Islet of Langerhans (tissue), 1 donor: Measurements from ENCODE around the gene RCBTB1.
A peak's percentile ranks its signal among the peaks of the same experiment; 100 is the strongest.
"Not testable (repeated sequence)": the region's sequence is repeated elsewhere in the genome, so short reads cannot be mapped to it uniquely, and the experiment has no call there.

Experiments used
- FAIRE-seq: peaks from one replicate; lab custom pipeline; 2011; peaks lifted over from hg19 to GRCh38; lab: Jason Lieb, UNC

The RCBTB1 gene

DNA sequence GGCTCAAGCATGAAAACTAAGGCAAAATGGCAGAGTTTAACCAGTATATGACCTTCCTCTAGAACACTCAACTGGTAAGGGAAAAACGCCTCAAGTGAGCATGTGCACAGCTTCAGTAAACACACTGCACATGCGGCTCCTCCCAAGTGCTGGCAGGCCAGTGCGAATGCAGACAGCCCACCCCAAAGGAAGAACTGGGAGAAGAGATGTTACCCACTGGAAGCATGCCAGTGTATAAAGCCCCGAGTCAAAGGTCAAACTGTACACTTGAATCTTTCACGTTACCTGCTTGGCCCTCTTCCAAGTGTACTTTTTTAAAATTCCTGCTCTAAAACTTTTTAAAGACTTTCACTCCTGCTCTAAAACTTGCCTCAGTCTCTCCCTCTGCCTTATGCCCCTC is 19.2 kb upstream of the RCBTB1 start:
- FAIRE-seq = no peak

DNA sequence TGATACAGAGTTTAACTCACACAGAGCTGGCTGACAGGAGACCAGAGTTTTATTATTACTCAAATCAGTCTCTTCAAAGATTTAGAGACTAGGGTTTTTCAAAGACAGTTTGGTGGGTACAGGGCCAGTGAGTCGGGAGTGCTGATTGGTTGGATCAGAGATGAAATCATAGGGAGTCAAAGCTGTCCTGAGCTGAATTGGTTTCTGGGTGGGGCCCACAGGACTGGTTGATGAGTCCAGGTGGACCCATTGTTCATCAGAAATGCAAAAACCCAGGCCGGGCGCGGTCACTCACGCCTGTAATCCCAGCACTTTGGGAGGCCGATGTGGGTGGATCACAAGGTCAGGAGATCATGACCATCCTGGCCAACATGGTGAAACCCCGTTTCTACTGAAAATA is 17.3 kb upstream of the RCBTB1 start:
- FAIRE-seq = not testable (repeated sequence)

DNA sequence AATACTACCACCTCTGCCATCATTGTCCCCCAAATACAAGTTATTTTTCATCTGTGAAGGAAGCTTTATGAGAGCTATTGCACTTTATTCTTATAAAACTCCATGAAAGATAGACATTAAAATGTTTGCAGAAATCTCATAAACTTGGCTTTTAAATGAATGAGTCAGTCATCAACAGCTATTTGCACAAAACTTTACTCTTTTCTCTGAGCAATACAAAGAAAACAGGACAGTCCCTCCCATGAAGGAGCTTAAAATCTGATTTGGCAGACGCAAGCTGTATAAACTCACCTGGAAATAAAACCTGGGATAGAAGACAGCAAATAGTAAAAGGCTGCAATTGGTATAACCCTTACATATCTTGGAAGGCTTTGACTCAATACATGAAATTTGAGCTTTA is 16.6 kb upstream of the RCBTB1 start:
- no peak for FAIRE-seq

DNA sequence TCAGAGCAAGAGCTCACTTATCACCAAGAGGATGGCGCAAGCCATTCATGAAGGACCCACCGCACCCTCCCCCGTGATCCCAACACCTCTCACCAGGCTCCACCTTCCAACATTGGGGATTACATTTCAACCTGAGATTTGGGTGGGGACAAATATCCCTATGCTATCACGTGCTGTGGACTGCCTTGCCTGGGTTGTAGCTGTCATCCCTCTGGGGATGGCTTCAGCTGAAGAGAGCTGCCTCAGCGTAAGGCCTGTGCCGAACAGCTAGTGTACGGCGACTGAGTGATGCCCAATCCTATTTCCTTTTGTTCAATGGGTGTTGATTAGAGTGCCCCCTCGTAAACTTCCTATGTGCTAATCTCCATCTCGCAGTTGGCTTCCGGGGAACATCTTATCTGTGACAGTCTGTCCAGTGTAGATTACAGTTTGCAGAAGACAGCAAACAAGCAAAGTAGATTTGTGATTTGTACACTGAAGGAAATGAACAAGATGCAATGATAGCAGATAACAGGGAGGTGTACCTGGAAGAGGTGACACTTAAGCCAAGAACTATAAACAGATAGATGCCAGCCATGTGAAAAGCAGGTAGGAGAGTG is 11.8 kb upstream of the RCBTB1 start:
- no peak for FAIRE-seq

DNA sequence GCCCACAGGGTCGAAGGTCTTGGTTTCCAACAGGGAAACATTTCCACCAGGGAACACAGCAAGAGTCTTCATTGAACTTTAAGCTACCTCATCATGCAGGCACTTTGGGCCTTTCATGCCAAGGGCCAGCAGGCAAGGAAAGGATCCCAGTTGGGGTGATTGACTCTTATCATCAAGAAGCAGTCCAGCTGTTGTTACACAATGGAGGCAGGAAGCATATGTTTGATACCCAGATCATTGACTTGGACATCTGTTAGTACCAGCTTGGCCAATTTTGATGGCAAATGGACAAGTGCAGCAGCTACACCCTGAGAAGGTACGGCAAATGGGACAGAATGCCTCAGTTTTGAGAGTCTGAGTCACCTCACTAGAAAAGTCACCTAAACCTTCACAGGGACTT is 10.9 kb upstream of the RCBTB1 start:
- FAIRE-seq = no peak

DNA sequence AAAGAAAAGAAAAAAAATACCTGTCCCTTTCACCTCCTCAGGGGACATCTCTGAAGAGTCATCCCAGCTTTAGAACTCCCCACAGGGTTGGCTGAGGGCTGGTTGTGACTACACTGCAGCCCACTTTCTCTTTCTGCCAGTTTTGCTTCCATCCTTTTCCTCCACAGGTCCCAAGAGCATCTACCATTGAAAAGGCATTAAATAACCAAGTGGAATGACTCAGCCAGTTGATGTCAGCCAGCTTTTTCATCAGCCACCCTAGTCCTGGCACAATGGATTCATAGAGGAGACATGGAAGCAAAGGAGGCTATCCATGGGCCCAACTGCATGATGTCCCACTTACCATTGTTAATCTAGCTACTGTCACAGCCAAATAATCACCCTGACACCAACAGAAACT is 9.2 kb upstream of the RCBTB1 start:
- FAIRE-seq = no peak

DNA sequence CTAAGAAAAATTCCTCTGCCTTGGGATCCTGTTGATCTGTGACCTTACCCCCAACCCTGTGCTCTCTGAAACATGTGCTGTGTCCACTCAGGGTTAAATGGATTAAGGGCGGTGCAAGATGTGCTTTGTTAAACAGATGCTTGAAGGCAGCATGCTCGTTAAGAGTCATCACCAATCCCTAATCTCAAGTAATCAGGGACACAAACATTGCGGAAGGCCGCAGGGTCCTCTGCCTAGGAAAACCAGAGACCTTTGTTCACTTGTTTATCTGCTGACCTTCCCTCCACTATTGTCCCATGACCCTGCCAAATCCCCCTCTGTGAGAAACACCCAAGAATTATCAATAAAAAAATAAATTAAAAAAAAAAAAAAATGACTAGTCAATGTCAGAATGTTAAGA is 8.5 kb upstream of the RCBTB1 start:
- FAIRE-seq = not testable (repeated sequence)

DNA sequence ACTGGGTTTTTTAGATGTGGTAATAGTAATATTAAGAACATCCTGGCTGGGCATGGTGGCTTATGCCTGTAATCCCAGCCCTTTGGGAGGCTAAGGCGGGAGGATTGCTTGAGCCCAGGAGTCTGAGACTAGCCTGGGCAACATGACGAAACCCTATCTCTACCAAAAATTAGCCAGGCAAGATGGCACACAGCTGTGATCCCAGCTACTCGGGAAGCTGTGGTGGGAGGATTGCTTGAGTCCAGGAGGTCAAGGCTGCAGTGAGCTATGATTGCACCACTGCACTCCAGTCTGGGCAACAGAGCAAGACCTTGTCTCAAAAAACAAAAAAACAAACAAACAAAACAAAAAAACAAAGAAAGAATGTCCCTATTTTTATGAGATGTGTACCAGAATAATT is 5.4 kb upstream of the RCBTB1 start:
- not testable (repeated sequence) for FAIRE-seq

DNA sequence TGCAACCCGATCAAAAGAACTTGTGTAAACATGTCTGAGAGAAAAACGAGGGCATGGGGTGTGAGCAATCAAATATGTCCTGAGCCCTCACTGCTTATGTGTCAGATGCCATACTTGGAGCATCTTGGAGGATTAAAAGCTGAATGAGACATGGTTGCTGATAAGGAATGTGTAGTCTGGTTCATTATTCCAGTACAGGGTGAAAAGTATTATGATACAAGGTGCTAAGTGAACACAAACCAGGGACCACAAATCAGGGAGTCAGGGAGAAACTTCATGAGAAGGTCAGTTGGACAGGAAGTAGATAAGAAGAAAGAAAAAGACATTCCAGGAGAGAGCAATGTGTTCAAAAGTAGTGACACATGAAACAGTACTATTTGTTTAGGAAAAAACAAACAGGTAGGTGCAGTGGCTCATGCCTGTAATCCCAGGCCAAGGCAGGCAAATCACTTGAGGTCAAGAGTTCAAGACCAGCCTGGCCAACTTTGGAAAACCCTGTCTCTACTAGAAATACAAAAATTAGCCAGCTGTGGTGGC is 2.0 kb upstream of the RCBTB1 start:
- FAIRE-seq = no peak

DNA sequence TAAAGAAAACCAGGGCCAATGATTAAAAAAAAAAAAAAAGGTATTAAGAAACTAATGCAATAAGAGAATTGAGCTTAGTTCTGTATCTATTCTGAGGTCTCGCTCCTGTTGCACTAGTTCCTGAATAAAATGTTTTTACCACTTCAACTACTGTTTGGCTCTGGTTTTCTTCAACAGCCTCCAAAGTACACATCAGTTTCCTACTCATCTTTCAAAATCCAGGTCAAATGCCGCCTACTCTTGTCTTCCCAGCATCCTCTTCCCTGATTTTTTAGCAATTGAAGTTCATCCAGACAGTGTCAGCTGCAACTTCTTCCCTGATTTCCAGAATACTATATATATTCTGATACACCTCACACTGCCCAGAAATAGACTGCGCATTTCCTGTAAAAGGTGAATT is 1.4 kb upstream of the RCBTB1 start:
- no peak for FAIRE-seq

DNA sequence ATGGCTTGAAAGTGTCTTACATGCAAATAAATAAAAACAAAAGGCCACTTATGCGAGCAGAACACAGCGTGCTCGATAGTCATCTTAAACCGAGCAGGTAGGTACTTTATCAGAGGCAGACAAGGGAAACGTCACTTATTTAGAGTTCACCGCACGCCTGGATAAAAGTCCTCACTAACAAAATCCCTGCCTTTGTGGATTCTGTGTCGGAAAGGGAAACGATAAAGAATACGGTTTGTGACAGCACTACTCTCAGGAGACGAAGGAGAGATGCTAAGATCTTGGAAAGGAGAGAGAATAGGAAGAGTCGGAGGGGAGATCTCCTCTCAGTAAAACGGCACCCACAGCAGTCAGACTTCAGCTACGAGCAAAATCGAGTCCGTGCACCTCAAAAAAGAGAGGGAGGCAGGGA is 581 bp downstream of the RCBTB1 start:
- no peak for FAIRE-seq

DNA sequence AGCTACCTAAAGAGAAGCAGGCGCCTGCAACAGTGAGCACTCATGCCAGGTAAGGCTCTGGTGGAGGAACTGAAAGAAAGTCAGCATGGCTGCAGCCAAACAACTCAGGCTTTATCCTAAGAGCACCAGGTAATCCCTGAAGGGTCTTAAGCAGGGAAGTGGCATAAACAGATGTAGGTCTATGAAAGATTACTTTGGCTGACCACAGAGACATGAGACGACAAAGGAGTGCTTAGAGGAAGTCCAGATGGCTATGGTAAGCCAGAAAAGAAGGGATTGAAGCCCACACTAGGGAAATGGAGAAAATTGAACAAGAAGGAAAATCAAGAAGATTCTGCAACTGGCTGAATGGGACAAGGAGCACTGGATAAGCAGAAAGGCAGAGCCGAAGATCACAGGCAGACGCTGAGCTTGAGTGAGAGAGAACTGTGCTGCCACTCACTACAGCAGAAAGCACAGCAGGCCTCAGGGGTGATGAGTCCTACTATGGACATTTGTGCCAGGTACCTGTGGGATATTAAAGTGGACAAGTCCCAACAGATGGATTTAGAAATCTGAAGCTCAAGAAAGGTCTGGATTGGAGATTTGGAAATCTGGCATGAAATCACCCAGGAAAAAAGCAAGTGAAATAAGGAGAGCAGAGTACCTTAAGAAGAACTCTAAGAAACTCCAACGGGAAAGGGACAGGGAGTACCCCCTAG is 4.2 kb downstream of the RCBTB1 start:
- FAIRE-seq = no peak

DNA sequence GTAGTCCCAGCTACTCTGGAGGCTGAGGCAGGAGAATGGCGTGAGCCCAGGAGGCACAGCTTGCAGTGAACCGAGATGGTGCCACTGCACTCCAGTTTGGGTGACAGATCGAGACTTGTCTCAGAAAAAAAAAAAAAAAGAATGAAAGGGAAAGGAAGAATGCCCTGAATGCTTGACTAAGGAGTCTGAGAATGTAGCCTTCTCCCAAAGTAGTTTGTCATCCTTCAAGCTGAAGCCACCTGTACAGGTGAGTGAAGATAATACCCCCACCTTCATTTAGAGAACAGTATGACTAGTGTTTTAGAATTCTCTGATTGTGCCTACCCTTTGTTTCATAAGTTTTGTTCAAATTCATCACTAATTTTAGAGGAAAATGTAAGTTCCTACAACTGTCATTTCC is 5.9 kb downstream of the RCBTB1 start:
- no peak for FAIRE-seq

DNA sequence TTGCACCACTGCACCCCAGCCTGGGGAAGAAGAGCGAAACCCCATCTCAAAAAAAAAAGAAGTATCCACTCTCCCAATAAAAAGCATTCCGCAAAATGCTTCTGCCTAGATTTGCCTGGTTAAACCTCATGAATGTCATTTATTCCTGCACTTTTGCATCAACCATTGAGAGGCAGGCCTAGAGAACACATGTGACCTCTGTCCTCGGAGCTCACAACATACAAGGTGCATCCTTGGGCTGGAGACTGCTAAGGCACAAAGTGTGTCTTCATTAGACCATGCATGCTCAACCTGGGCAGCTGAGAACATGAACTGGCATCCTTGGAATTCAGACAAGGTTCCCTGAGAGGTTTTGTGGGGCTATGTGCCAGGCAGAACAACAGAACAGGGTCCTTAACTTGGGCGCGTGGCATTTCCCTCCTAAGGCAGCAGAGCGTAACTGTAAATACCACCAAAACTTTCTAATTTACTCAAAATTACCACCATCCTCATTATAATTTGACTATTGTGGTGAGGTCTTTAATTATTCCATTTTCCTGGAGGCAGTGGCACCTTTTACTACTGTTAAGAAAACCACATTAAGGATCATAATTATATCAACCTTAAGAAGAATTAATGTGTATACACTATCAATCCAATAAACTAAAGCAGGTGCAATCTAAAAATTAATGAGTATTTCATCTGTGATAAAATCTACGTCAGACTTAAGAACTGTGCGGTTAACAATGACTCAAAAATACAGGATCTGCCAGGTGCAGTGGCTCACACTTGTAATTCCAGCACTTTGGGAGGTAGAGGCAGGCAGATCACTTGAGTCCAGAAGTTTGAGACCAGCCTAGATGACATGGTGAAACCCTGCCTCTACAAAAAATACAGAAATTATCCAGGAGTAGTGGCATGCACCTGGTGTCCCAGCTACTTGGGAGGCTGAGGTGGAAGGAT is 13.8 kb downstream of the RCBTB1 start:
- FAIRE-seq = no peak

DNA sequence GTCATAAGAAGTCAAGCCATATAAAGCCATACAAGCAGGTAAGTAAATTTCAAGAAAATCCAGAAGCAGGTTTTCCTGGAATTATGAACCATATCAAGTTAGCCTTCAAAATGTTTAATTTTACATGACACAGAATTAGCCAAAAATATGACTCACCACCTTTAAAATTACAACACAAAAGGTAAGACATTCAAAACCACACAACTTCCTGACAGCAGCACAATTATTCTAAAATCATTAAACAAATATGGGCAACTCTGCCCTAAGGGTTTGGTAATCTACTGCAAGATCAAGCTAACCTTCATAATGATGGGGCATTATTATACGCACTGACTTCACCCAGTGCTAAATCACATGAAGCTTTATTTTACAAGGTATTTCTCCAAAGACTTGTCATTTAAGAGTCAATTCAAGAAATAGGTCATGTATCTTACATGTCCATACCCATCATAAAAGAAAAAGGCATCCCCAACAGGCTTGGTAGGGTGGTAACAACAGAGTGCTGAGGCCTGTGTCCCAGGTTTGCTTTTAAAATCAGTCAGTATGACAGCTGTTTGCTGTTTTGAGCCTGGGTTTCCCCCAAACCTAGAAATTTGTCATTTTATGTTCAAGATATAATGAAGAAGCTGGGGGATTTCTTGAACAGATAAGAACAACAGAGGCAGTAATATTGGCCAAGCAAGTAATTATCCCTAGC is 15.2 kb downstream of the RCBTB1 start:
- FAIRE-seq = no peak

DNA sequence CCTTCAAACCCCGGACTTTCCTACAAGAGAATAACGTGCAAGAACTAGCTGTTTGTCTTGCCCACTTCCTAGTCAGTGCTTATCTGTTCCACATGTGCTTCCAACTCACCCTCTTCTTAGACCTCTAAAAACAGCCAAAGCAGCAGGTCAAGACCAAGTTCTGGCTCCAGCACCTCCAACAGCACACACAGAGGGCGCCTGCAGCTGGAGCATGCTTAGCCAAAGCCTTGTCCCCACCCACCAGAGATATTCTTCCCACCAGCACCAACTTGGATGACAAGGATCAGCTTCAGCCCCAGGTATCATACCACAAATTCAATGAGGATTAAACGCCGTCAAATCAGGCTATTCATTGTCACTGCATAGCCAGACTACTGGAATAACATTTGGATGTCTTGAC is 17.9 kb downstream of the RCBTB1 start:
- FAIRE-seq = no peak

DNA sequence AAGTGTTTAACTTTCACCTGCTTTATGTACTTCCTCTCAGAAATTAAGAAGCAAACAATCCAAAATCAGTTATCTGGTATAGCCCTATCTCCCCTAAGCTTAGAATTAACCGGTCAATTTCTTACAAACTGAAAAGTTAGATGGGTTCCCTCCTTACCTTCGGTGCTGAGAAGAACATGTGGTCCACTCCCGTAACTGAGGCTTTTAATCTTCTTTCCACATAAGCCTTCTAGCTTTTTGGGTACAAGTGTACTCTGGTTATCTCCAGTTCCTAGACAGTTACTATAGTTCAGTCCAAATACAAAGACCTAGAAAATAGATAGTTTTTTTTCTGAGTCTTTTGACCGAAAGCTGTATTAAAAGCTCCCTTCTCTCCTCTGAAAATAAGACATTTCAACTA is 18.9 kb downstream of the RCBTB1 start:
- FAIRE-seq = no peak

DNA sequence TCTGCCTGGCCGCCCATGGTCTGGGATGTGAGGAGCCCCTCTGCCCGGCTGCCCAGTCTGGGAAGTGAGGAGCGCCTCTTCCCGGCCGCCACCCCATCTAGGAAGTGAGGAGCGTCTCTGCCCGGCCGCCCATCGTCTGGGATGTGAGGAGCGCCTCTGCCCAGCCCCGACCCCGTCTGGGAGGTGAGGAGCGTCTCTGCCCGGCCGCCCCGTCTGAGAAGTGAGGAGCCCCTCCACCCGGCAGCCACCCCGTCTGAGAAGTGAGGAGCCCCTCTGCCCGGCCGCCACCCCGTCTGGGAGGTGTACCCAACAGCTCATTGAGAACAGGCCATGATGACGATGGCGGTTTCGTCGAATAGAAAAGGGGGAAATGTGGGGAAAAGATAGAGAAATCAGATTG is 19.9 kb downstream of the RCBTB1 start:
- not testable (repeated sequence) for FAIRE-seq

DNA sequence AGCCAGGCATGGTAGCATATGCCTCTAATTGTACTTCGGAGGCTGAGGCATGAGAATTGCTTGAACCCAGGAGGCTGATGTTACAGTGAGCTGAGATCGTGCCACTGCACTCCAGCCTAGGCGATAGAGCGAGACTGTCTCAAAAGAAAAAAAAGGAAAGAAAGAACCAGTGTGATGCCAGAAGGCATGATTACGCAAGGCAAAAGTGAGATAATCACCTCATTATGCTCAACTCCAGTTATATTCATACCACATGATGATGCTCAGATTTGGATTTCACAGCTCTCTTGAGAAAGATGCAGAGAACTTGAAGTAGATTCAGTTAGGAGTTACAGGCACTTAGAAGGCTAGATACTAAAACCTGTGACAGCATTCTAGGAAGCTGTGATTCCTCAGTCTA is 21.8 kb downstream of the RCBTB1 start:
- no peak for FAIRE-seq

DNA sequence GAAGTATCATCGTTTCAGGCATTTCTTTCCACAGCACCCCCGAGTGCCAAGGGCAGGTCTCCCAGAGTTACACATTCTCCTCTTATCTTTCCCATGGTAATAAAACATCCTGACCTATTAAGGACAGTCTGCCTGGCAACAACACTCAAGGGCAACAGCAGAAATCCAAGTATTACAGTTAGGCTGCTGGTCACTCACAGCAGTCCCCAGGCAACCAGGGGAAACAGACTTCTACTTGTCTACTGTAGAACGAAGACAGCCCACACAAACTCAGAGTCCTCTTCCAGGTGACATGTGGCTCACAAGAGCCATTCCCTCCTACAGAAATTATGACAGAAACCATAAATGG is 24.3 kb downstream of the RCBTB1 start:
- peak; percentile 81 for FAIRE-seq

DNA sequence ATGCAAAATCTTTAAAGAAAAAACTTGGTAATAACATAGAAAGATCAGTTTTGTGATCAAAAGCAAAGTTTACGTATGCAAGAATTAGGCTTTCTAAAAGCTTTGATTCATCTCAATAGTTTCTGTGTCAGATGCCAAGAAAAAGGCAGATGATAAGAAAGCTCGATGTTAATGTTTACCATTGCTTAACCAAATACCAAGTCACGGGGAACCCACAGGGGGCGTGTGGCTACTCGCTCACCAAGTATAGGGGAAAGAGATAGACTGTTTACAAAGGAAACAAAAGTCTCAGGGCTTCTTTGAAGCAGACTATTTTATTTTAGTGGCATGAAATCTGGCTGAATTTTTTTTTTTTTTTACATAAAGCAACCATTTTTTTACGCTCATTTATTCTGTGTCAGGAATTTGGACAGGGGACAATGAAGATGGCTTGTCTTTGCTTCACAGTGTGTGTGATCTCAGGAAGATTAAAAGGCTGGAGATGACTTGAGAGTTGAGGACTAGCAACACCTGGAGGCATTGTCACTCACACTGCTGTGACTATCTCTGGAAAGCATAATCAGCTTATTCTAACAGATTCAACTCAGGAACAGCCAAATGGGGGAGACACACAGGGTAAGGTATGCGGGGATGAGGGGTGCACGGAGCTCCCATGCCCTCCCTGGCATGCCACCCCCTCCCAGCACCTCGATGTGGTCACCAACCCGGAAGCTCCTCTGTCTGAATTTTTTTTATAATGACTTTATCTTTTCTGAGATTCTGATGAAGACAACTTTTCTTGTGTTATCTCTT is 24.9 kb downstream of the RCBTB1 start:
- FAIRE-seq = peak; percentile 33

DNA sequence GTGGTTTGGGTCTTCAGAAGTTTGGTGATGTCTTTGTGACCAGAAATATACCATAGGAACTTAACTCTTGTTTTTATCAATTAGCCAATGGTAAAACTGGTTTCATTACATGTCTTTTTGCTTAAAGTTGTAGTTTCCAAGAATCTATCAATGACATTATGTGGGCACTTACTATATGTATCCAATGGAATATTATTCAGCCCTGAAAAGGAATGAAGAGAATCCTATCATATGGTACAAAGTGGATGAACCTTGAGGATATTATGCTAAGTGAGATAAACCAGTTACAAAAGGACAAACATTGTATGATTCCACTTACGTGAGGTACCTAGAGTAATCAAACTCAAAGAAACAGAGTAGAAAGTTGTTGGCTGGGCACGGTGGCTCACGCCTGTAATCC is 26.4 kb downstream of the RCBTB1 start:
- no peak for FAIRE-seq
